Measurements from ENCODE around the gene BBS9. TPM values are rescaled to one million over a fixed set of nuclear protein-coding genes. Genes with fewer than 3 reads are reported as not detected.

The BBS9 gene
- total RNA-seq, 1 donor from 2014 or later = 31.2 TPM

- H3K27ac ChIP-seq = no peak overlapping the region
- TF ChIP-seq CTCF (IDR thresholded peaks at IDR 0.05) (no peak), POLR2A (IDR thresholded peaks at IDR 0.05) (no peak), POLR2AphosphoS5 (IDR thresholded peaks at IDR 0.05; ENCODE audit: insufficient read depth in 1 of 2, low read depth in 1 of 2) (no peak)
- no peaks in the 10 kb centered on the region for H3K9me3 ChIP-seq
- no peak for DNase-seq (ENCODE audit: extremely low spot score in 2 of 2)
- no peak overlapping the region for H3K4me3 ChIP-seq
- intact Hi-C loops (cut with DNase I) = no loop called here
- H3K4me1 ChIP-seq = no peaks in the 10 kb centered on the region
- H3K36me3 ChIP-seq = peaks cover 0 to 7% of the 10 kb centered on the region in 2 donors
- H3K27me3 ChIP-seq = no peaks in the 10 kb centered on the region
Observed at GRCh38 chr7:33307205-33307604, 177.8 kb downstream of the BBS9 start.

GRCh38 chr7:33310546-33310945 lies 181.2 kb downstream of the BBS9 start:
- DNase-seq (ENCODE audit: extremely low spot score in 2 of 2) = no peak
- Histone ChIP-seq H3K4me3 (no peak overlapping the region), H3K9me3 (no peaks in the 10 kb centered on the region), H3K36me3 (no peaks in the 10 kb centered on the region), H3K27ac (no peak overlapping the region), H3K27me3 (no peaks in the 10 kb centered on the region), H3K4me1 (no peaks in the 10 kb centered on the region)
- intact Hi-C loops (cut with DNase I) = no loop called here
- TF ChIP-seq POLR2AphosphoS5 (IDR thresholded peaks at IDR 0.05; ENCODE audit: insufficient read depth in 1 of 2, low read depth in 1 of 2) (no peak), POLR2A (IDR thresholded peaks at IDR 0.05) (no peak), CTCF (IDR thresholded peaks at IDR 0.05) (no peak)

- Histone ChIP-seq H3K36me3 (no peaks in the 10 kb centered on the region), H3K27ac (no peak overlapping the region), H3K4me3 (no peak overlapping the region), H3K27me3 (no peaks in the 10 kb centered on the region), H3K9me3 (no peaks in the 10 kb centered on the region), H3K4me1 (no peaks in the 10 kb centered on the region)
- intact Hi-C loops (cut with DNase I) = no loop called here
- no peak for TF ChIP-seq CTCF (IDR thresholded peaks at IDR 0.05)
- no peak for TF ChIP-seq POLR2AphosphoS5 (IDR thresholded peaks at IDR 0.05; ENCODE audit: insufficient read depth in 1 of 2, low read depth in 1 of 2)
- TF ChIP-seq POLR2A (IDR thresholded peaks at IDR 0.05) = no peak
- no peak for DNase-seq (ENCODE audit: extremely low spot score in 2 of 2)
Observed at GRCh38 chr7:33325754-33326484, 196.6 kb downstream of the BBS9 start.

GRCh38 chr7:33326485-33326848 lies 197.1 kb downstream of the BBS9 start:
- no peak overlapping the region for H3K4me3 ChIP-seq
- no peaks in the 10 kb centered on the region for H3K4me1 ChIP-seq
- DNase-seq (ENCODE audit: extremely low spot score in 2 of 2) = no peak
- H3K9me3 ChIP-seq = no peaks in the 10 kb centered on the region
- no peaks in the 10 kb centered on the region for H3K36me3 ChIP-seq
- TF ChIP-seq CTCF (IDR thresholded peaks at IDR 0.05) (no peak), POLR2A (IDR thresholded peaks at IDR 0.05) (no peak), POLR2AphosphoS5 (IDR thresholded peaks at IDR 0.05; ENCODE audit: insufficient read depth in 1 of 2, low read depth in 1 of 2) (no peak)
- intact Hi-C loops (cut with DNase I) = no loop called here
- no peak overlapping the region for H3K27ac ChIP-seq
- H3K27me3 ChIP-seq = no peaks in the 10 kb centered on the region

GRCh38 chr7:33327427-33327826 lies 198.1 kb downstream of the BBS9 start:
- Histone ChIP-seq H3K4me1 (no peaks in the 10 kb centered on the region), H3K27ac (no peak overlapping the region), H3K27me3 (no peaks in the 10 kb centered on the region), H3K9me3 (no peaks in the 10 kb centered on the region), H3K36me3 (no peaks in the 10 kb centered on the region), H3K4me3 (no peak overlapping the region)
- intact Hi-C loops (cut with DNase I) = no loop called here
- TF ChIP-seq POLR2AphosphoS5 (IDR thresholded peaks at IDR 0.05; ENCODE audit: insufficient read depth in 1 of 2, low read depth in 1 of 2) (no peak), CTCF (IDR thresholded peaks at IDR 0.05) (no peak), POLR2A (IDR thresholded peaks at IDR 0.05) (no peak)
- DNase-seq (ENCODE audit: extremely low spot score in 2 of 2) = no peak
